Transverse colon (tissue), 4 donors: ENCODE measurements around the gene GTPBP2. TPM values are rescaled to one million over a fixed set of nuclear protein-coding genes. Genes with fewer than 3 reads are reported as not detected.

Source experiments
- DNase-seq: peaks from one replicate; pipeline ENCODE4 v3.0.0-alpha.2; 2019
- H3K27ac ChIP-seq, 4 donors: fragments of 200-600 bp; sonication (generic); 2 replicates each; pipeline ENCODE4 v1.5.1; 2016 to 2018; ENCODE audit warnings: inconsistent platforms in 4 of 4
- H3K27me3 ChIP-seq: fragments of 200-600 bp; sonication (generic); 2 replicates; pipeline ENCODE4 v1.5.1; 2017; ENCODE audit warnings: inconsistent platforms
- H3K36me3 ChIP-seq, 4 donors: fragments of 200-600 bp; sonication (generic); 2 replicates each; pipeline ENCODE4 v1.5.1; 2017 to 2019; ENCODE audit warnings: inconsistent platforms in 4 of 4
- H3K4me1 ChIP-seq, 4 donors: fragments of 200-600 bp; sonication (generic); 2 replicates each; pipeline ENCODE4 v1.5.1; 2017 to 2020; ENCODE audit warnings: inconsistent platforms in 4 of 4
- H3K4me3 ChIP-seq, 4 donors: fragments of 200-600 bp; sonication (generic); 1 replicate in 1 of 4; 2 replicates in 3 of 4; pipeline versions ENCODE4 v1.5.1 to v1.6.1; 2017 to 2019; ENCODE audit warnings: inconsistent platforms in 4 of 4
- H3K9me3 ChIP-seq, 2 donors: fragments of 200-600 bp; sonication (generic); 2 replicates each; pipeline ENCODE4 v1.5.1; 2017 to 2019; ENCODE audit warnings: inconsistent platforms in 2 of 2
- CTCF ChIP-seq, 5 experiments: fragments of 200-600 bp in 3 of 5; fragments of 450-650 bp in 2 of 5; sonication (generic) in 3 of 5; IDR thresholded peaks; 1 replicate in 2 of 5; 2 replicates in 3 of 5; pipeline ENCODE4 v1.5.1; 2016 to 2017; ENCODE audit warnings: antibody characterized with exemption in 5 of 5, inconsistent platforms in 3 of 5, mild to moderate bottlenecking in 2 of 5, moderate library complexity in 1 of 5
- EP300 ChIP-seq: sonication (generic); formaldehyde crosslinking; IDR thresholded peaks from one replicate; pipeline ENCODE4 v1.6.1; 2017; ENCODE audit warnings: antibody characterized with exemption, low read depth
- POLR2A ChIP-seq: fragments of 450-650 bp; IDR thresholded peaks from one replicate; pipeline ENCODE4 v1.6.1; 2016; ENCODE audit warnings: antibody characterized with exemption, mild to moderate bottlenecking, moderate library complexity
- POLR2AphosphoS5 ChIP-seq, 3 donors: sonication (generic); formaldehyde crosslinking; IDR thresholded peaks; one replicate each; pipeline ENCODE4 v1.6.1; 2016; ENCODE audit warnings: antibody characterized with exemption in 3 of 3
- WGBS, 2 donors: methylation state at CpG; one replicate each; pipeline ENCODE4 v1.1.5; 2018; ENCODE audit warnings: low coverage in 1 of 2; 5-methylcytosine and 5-hydroxymethylcytosine counted together
- in situ Hi-C, 4 donors: fragments of 200-750 bp; cut with MboI; loops; one replicate each; pipeline versions ENCODE4 v1.15.0 to v1.15.1; 2017; ENCODE audit warnings: low sequenced_read_pairs in 3 of 4, low pct_ligation_motif_present in 1 of 4, low pct_unique_long_range_greater_than_20kb in 1 of 4
- intact Hi-C: fragments of 100-400 bp; cut with DNase I; formaldehyde crosslinking; loops from one replicate; pipeline ENCODE4 v1.15.1; 2023; ENCODE audit warnings: low total_unique reads
- total RNA-seq, 4 donors: library from RNA; depleted of rRNA; stranded (reverse); fragments of >200 nt; gene quantifications; one replicate each; pipeline ENCODE4 v1.1.0, GENCODE V29; 2016

The GTPBP2 gene
- total RNA-seq, 4 donors from 2014 or later: 83.7 to 115 (median 86.8) TPM

- H3K4me3 ChIP-seq: no peak overlapping the region
- TF ChIP-seq EP300 (no peak), POLR2A (no peak), CTCF (IDR thresholded peaks at IDR 0.05) (no peak), POLR2AphosphoS5 (IDR thresholded peaks at IDR 0.05) (no peak)
- DNase-seq: no peak
- in situ Hi-C loops (loop anchor here in 3 of 4 donors (25.0 kb wide), 2 partner anchors 87 to 412 kb away; partner anchors contain the start of gene VEGFA (in 2 of the 3)), intact Hi-C loops (no loop called here)
- H3K4me1 ChIP-seq: peaks cover 0 to 37% (median 24%) of the 10 kb centered on the region in 4 donors
- H3K36me3 ChIP-seq: peaks cover 0 to 37% (median 15%) of the 10 kb centered on the region in 4 donors
- 95 to 96% methylated on average over 6 to 8 of the region's 8 CpGs for WGBS, 2 donors
- no peak overlapping the region for H3K27ac ChIP-seq
- H3K27me3 ChIP-seq: no peaks in the 10 kb centered on the region
- H3K9me3 ChIP-seq: no peaks in the 10 kb centered on the region
These were observed 45.9 kb upstream of the GTPBP2 start for GRCh38 chr6:43674921-43675320.

GRCh38 chr6:43674291-43674690 is 45.2 kb upstream of the GTPBP2 start:
- Histone ChIP-seq H3K9me3 (no peaks in the 10 kb centered on the region), H3K4me3 (no peak overlapping the region), H3K4me1 (peaks cover 0 to 44% (median 28%) of the 10 kb centered on the region in 4 donors), H3K27me3 (no peaks in the 10 kb centered on the region), H3K27ac (no peak overlapping the region), H3K36me3 (peaks cover 0 to 37% (median 15%) of the 10 kb centered on the region in 4 donors)
- DNase-seq: no peak
- WGBS, 2 donors: 97% methylated on average over 2 of the region's 2 CpGs; no CpG with 5 or more reads in 1 of the 2 donors
- in situ Hi-C loops: loop anchor here in 3 of 4 donors (25.0 kb wide), 2 partner anchors 88 to 413 kb away; partner anchors contain the start of gene VEGFA (in 2 of the 3)
- intact Hi-C loops: no loop called here
- TF ChIP-seq POLR2AphosphoS5 (IDR thresholded peaks at IDR 0.05): no peak
- no peak for TF ChIP-seq CTCF (IDR thresholded peaks at IDR 0.05)
- no peak for TF ChIP-seq POLR2A
- TF ChIP-seq EP300: no peak

- H3K36me3 ChIP-seq: peaks cover 0 to 37% (median 15%) of the 10 kb centered on the region in 4 donors
- TF ChIP-seq CTCF (IDR thresholded peaks at IDR 0.05) (no peak), EP300 (no peak), POLR2A (no peak), POLR2AphosphoS5 (IDR thresholded peaks at IDR 0.05) (no peak)
- no peaks in the 10 kb centered on the region for H3K9me3 ChIP-seq
- 85% methylated on average over 14 of the region's 15 CpGs; no CpG with 5 or more reads in 1 of the 2 donors for WGBS, 2 donors
- intact Hi-C loops (no loop called here), in situ Hi-C loops (loop anchor here in 3 of 4 donors (25.0 kb wide), 2 partner anchors 89 to 414 kb away; partner anchors contain the start of gene VEGFA (in 2 of the 3))
- H3K4me3 ChIP-seq: no peak overlapping the region
- H3K27ac ChIP-seq: peak overlapping the region; percentile 50 to 66 (median 59)
- H3K27me3 ChIP-seq: no peaks in the 10 kb centered on the region
- H3K4me1 ChIP-seq: peaks cover 0 to 49% (median 29%) of the 10 kb centered on the region in 4 donors
- DNase-seq: no peak
These were observed 44.5 kb upstream of the GTPBP2 start for GRCh38 chr6:43673444-43674084.

- no peak overlapping the region for H3K4me3 ChIP-seq
- intact Hi-C loops: no loop called here
- 40 to 69% methylated on average over 1 to 16 of the region's 16 CpGs for WGBS, 2 donors
- H3K36me3 ChIP-seq: peaks cover 0 to 35% (median 15%) of the 10 kb centered on the region in 4 donors
- no peaks in the 10 kb centered on the region for H3K27me3 ChIP-seq
- no peak for DNase-seq
- H3K27ac ChIP-seq: peak overlapping the region; percentile 35 to 66 (median 59)
- H3K4me1 ChIP-seq: peaks cover 12 to 57% (median 37%) of the 10 kb centered on the region in 4 donors
- TF ChIP-seq CTCF (IDR thresholded peaks at IDR 0.05): no peak
- TF ChIP-seq EP300: no peak
- TF ChIP-seq POLR2A: no peak
- no peak for TF ChIP-seq POLR2AphosphoS5 (IDR thresholded peaks at IDR 0.05)
- in situ Hi-C loops: loop anchor here in 3 of 4 donors (25.0 kb wide), 2 partner anchors 90 to 415 kb away; partner anchors contain the start of gene VEGFA (in 2 of the 3)
- H3K9me3 ChIP-seq: no peaks in the 10 kb centered on the region
These were observed 43.0 kb upstream of the GTPBP2 start for GRCh38 chr6:43671801-43672690.
